GM15510 (cell line): ENCODE results near the gene EIF2S2.

Experiments
- POLR2A ChIP-seq: IDR thresholded peaks from 3 replicates; pipeline ENCODE4 v1.6.1; 2011; ENCODE audit warnings: borderline replicate concordance; ENCODE audit not compliant: insufficient read length; ENCODE audit errors: extremely low read depth

The EIF2S2 gene

DNA sequence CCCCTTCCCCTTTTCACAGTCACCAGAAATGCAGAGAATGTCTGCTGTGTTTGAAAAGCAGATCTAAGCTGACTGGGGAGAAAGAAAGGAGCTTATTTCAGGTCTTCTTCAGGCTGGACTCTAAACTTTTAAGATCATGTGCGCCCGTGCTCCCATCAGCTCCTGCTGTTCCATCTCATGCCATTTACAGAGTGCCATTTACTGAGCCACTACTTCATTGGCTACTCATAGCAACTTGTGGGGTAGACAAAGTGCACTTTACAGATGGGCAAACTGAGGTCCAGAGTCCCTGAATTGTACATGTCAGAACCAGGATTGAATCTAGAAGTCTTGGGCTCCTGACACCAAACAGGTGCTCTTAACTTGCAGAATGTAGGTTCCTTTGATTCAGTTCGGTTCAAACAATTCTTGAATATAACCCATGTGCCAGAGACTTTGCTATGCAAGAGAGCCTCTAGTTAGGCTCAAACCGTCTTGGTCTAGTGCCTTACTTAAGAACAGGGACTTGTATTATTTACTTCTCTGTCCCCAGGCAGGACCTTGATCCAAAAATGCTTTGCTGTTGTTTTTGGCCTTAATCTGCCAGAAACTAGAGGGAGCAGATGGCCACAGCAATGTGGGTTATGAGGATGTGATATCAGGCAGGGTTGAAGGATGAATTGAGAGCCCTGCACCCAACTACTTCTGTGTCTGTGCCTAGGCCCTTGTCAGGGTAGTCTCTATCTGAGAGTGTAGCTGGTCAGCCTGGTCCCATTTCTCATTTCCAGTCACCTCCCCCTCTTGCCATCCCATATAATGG, 61.9 kb downstream of the EIF2S2 start:
- TF ChIP-seq POLR2A, result no peak

GRCh38 chr20:34049389-34049788, 62.7 kb downstream of the EIF2S2 start:
- no peak for TF ChIP-seq POLR2A

DNA sequence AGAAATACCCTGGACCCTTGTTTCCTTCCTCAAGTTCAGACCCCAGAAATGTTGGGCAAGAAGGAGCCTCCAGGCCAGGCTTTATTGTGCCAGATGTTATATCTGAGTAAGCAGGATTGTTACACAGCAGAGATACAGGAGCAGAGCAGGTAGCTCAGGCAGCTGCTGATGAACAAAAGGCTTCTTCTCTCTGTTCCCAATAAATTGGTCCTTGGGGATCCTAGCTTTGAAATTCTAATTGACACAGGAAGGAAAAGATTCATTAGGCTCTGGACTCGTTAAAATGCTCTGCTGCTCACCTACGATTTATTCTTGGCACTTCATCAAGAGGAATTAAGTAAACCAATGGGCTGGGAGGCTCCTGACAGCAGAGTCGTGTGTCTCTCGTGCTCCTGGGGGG, 64.1 kb downstream of the EIF2S2 start:
- no peak for TF ChIP-seq POLR2A

- TF ChIP-seq POLR2A, result no peak
These were observed 64.9 kb downstream of the EIF2S2 start for GRCh38 chr20:34047010-34047687.

DNA sequence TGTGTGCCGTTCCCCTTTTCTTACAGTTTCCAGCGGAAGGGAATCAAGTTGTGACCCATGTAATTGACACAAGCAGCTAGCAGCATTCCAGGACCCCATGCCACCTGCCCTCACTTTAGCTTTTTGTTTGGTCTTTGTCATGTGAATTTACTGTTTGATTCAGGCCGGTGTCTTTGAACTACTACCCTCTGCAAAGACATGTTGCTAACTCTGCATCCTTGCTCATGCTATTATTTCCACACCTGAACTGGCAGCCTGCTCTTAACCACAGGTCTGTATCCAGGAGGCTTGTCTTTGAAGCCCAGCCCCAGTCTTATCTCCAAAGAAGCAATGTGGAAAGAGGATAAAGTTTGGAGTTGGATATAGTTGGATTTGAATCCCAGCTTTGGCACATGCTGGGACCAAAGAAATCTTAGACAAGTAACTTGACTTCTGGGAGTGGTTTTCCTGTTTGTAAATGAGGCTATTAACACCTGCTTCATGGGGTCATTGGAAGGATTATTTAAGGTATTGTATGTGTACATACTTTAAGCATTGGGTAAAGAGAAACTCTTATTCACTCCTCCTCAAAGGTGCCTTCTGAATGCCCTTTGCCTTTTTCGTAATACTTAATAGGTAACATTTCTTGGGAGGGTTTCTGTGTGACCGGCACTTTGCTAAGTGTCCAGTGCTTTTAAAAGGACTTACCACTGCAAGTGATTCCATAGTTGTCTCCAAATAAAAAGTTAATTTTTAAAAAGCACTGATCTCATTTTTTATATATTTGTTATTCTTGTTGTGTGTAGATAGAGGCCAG, 65.9 kb downstream of the EIF2S2 start:
- TF ChIP-seq POLR2A, result no peak

GRCh38 chr20:34045294-34045693, 66.7 kb downstream of the EIF2S2 start:
- no peak for TF ChIP-seq POLR2A

- TF ChIP-seq POLR2A, result no peak
These were observed 69.0 kb downstream of the EIF2S2 start for GRCh38 chr20:34043025-34043424.

GRCh38 chr20:34042262-34042661, 69.8 kb downstream of the EIF2S2 start:
- TF ChIP-seq POLR2A, result no peak

DNA sequence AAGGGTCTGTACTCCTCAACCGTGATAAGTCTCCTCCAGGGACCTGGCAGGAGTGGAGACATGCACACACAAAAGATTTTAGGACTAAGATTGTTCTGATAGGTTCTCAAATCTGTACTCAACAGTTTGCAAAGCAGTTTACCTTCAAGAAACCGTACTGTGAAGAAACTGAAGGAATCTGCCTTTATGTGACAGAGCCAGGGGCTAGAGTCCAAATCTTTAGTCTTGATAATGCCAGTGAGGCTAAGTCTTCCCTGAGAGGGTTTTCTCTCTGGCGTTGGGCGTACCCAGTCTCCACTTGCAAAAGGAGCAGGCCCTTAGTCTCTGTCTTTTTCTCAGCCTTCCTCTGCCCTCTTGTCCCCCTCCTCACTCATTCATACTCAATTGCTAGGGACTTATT, 70.8 kb downstream of the EIF2S2 start:
- no peak for TF ChIP-seq POLR2A

DNA sequence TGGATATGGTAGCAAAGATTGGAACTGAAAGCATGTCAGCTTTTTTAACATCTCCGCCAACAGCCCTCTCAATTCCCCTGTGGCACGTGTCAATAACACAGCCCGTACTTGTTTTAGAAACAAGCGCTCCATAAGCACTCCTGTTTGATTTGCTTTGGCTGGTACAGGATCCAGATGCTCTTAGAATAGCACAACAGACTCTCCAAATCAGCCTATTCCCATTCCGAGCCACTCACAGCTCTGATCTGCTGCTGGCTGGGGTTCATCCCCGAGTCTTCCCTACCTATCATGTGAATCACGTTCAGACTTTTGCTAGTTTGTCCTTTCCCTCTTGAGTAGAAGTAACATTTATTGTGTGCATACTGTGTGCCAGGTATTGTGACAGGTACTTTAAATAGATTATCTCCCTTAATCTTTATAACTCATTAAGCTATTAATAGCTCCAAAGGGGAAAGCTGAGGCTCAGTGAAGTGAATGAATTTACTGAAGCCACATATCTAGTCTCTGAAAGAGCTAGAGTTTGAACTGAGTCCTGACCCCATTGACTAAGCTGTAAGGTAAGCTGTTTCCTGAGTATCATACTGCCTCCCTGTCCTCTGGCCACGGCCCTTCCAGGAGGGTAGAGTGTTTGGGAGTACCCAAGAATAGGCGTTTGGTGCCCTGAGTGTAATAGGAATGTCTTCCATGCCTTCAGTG, 71.6 kb downstream of the EIF2S2 start:
- TF ChIP-seq POLR2A, result no peak
